Liver (tissue), 9 donors: ENCODE results near the gene RPGRIP1. TPM values are rescaled to one million over a fixed set of nuclear protein-coding genes. Genes with fewer than 3 reads are reported as not detected.

ENCODE experiments used
- DNase-seq: peaks from one replicate; pipeline ENCODE4 v3.0.0-alpha.2; 2017; ENCODE audit warnings: low spot score
- H3K27ac ChIP-seq, 2 donors: one replicate each; pipeline ENCODE4 v1.7.0; 2013; ENCODE audit warnings: inconsistent platforms in 2 of 2, low read length in 2 of 2, control low read depth in 1 of 2, low read depth in 1 of 2, mild to moderate bottlenecking in 1 of 2
- H3K27me3 ChIP-seq, 4 donors: one replicate each; pipeline versions ENCODE4 v1.6.1 to v1.7.0; 2013; ENCODE audit warnings: low read length in 3 of 4, inconsistent platforms in 1 of 4, mild to moderate bottlenecking in 1 of 4, moderate library complexity in 1 of 4; ENCODE audit not compliant: control insufficient read depth in 4 of 4, insufficient read depth in 4 of 4
- H3K36me3 ChIP-seq, 4 donors: one replicate each; pipeline versions ENCODE4 v1.6.1 to v1.7.0; 2013; ENCODE audit warnings: low read length in 3 of 4, mild to moderate bottlenecking in 3 of 4, low read depth in 1 of 4, moderate library complexity in 1 of 4; ENCODE audit not compliant: control insufficient read depth in 4 of 4, insufficient read depth in 3 of 4
- H3K4me1 ChIP-seq, 4 donors: one replicate each; pipeline versions ENCODE4 v1.6.1 to v1.7.0; 2013; ENCODE audit warnings: low read length in 3 of 4, mild to moderate bottlenecking in 3 of 4, moderate library complexity in 1 of 4; ENCODE audit not compliant: control insufficient read depth in 4 of 4, insufficient read depth in 4 of 4
- H3K4me3 ChIP-seq, 3 donors: one replicate each; pipeline versions ENCODE4 v1.6.1 to v1.7.0; 2013; ENCODE audit warnings: low read length in 3 of 3, control low read depth in 1 of 3, low read depth in 1 of 3, mild to moderate bottlenecking in 1 of 3
- H3K9ac ChIP-seq, 2 donors: one replicate each; pipeline ENCODE4 v1.7.0; 2013; ENCODE audit warnings: low read length in 2 of 2, mild to moderate bottlenecking in 2 of 2, moderate library complexity in 2 of 2, control low read depth in 1 of 2, low read depth in 1 of 2
- H3K9me3 ChIP-seq, 4 donors: one replicate each; pipeline versions ENCODE4 v1.6.1 to v1.7.0; 2013; ENCODE audit warnings: low read length in 3 of 4; ENCODE audit not compliant: control insufficient read depth in 4 of 4
- EGR1 ChIP-seq, 2 donors: IDR thresholded peaks; 2 replicates each; pipeline ENCODE4 v1.6.1; 2016 to 2018; ENCODE audit warnings: antibody characterized with exemption in 2 of 2, low read depth in 2 of 2
- FOXA1 ChIP-seq: IDR thresholded peaks from 2 replicates; pipeline ENCODE4 v1.6.1; 2016; ENCODE audit warnings: antibody characterized with exemption
- FOXA2 ChIP-seq: IDR thresholded peaks from 2 replicates; pipeline ENCODE4 v1.6.1; 2016; ENCODE audit warnings: antibody characterized with exemption
- GABPA ChIP-seq, 2 donors: IDR thresholded peaks in 1 of 2; conservative IDR thresholded peaks in 1 of 2; 2 replicates each; pipeline ENCODE4 v1.6.1; 2016; ENCODE audit warnings: antibody characterized with exemption in 2 of 2, mild to moderate bottlenecking in 1 of 2, moderate library complexity in 1 of 2
- HNF4A ChIP-seq, 2 donors: conservative IDR thresholded peaks; 2 replicates each; pipeline ENCODE4 v1.6.1; 2016; ENCODE audit warnings: antibody characterized with exemption in 2 of 2, mild to moderate bottlenecking in 2 of 2
- JUND ChIP-seq, 2 donors: IDR thresholded peaks; 2 replicates each; pipeline ENCODE4 v1.6.1; 2016; ENCODE audit warnings: antibody characterized with exemption in 2 of 2
- MAX ChIP-seq: IDR thresholded peaks from 2 replicates; pipeline ENCODE4 v1.6.1; 2016; ENCODE audit warnings: antibody characterized with exemption
- NR2F2 ChIP-seq: IDR thresholded peaks from 2 replicates; pipeline ENCODE4 v1.6.1; 2016; ENCODE audit warnings: antibody characterized with exemption
- RAD21 ChIP-seq, 2 donors: IDR thresholded peaks; 2 replicates each; pipeline ENCODE4 v1.6.1; 2016; ENCODE audit warnings: antibody characterized with exemption in 2 of 2, mild to moderate bottlenecking in 2 of 2
- RXRA ChIP-seq, 2 donors: IDR thresholded peaks; 2 replicates each; pipeline ENCODE4 v1.6.1; 2017 to 2018; ENCODE audit warnings: antibody characterized with exemption in 2 of 2, mild to moderate bottlenecking in 1 of 2
- SP1 ChIP-seq: IDR thresholded peaks from 2 replicates; pipeline ENCODE4 v1.6.1; 2018; ENCODE audit warnings: antibody characterized with exemption, mild to moderate bottlenecking
- TAF1 ChIP-seq: conservative IDR thresholded peaks from 2 replicates; pipeline ENCODE4 v1.6.1; 2016; ENCODE audit warnings: antibody characterized with exemption, mild to moderate bottlenecking
- YY1 ChIP-seq: IDR thresholded peaks from 2 replicates; pipeline ENCODE4 v1.6.1; 2016; ENCODE audit warnings: antibody characterized with exemption, mild to moderate bottlenecking
- ZBTB33 ChIP-seq: IDR thresholded peaks from 2 replicates; pipeline ENCODE4 v1.6.1; 2016; ENCODE audit warnings: antibody characterized with exemption
- WGBS: extraction: QIAGEN DNeasy Blood & Tissue Kit; methylation state at CpG from one replicate; pipeline ENCODE4 v1.1.7; 2013; 5-methylcytosine and 5-hydroxymethylcytosine counted together
- polyA plus RNA-seq, 2 donors: library from polyadenylated mRNA; stranded (reverse) in 1 of 2; unstranded in 1 of 2; fragments of 200-250 nt in 1 of 2; fragments of >200 nt in 1 of 2; fragmentation: Nextera tagmentation in 1 of 2; extraction: Ambion mirVana in 1 of 2; gene quantifications; one replicate each; pipeline versions ENCODE4 v1.2.1 to v1.2.3, GENCODE V29; 2013 to 2015
- total RNA-seq, 2 donors: library from RNA; depleted of rRNA; stranded (reverse); fragments of >200 nt; gene quantifications; one replicate each; pipeline ENCODE4 v1.2.3, GENCODE V29; 2014
- TF ChIP-seq, protein P1 (sequence below): fragments of 150-350 bp; IDR thresholded peaks from 2 replicates; pipeline ENCODE4 v1.5.1; 2017; ENCODE audit warnings: improper control_type of control experiment, low read depth, low read length; ENCODE audit not compliant: missing input control
- donor health status: healthy.
- donor health status: healthy.
- donor health status: healthy.
- donor health status: healthy.
- donor health status: healthy.

The RPGRIP1 gene
- total and polyA plus RNA-seq, 4 donors: 0.27 to 1.3 (median 0.40) TPM

DNA sequence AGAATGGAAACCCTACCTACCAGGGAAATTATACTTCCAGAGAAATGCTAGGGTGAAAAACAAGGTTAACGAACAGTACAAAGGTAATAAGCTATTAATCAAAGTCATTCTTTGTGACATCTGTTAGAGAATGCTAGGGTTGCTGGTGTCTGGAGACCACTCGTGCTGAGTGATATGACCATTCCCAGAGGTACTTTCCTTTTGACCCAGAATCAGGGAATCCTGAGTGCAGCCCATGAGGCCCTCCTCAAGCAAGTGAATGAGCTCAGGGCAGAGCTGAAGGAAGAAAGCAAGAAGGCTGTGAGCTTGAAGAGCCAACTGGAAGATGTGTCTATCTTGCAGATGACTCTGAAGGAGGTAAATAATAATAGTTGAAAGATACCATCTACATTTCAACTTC is 31.7 kb downstream of the RPGRIP1 start:
- WGBS: 87% methylated on average over 2 of the region's 2 CpGs
- no peak overlapping the region for H3K27ac ChIP-seq
- TF ChIP-seq GABPA (IDR thresholded peaks at IDR 0.05 in 1 of 2, conservative IDR thresholded peaks at IDR 0.05 in 1 of 2): no peak
- TF ChIP-seq YY1: no peak
- TF ChIP-seq HNF4A (conservative IDR thresholded peaks at IDR 0.05): no peak
- no peak for TF ChIP-seq ZBTB33
- no peak for TF ChIP-seq FOXA1
- no peak for TF ChIP-seq RAD21 (IDR thresholded peaks at IDR 0.05)
- no peak for TF ChIP-seq JUND (IDR thresholded peaks at IDR 0.05)
- no peak for TF ChIP-seq EGR1 (IDR thresholded peaks at IDR 0.05; ENCODE audit: low read depth in 2 of 2)
- TF ChIP-seq RXRA (IDR thresholded peaks at IDR 0.05): no peak
- no peak for TF ChIP-seq TAF1
- TF ChIP-seq MAX: no peak
- TF ChIP-seq, protein P1, sequence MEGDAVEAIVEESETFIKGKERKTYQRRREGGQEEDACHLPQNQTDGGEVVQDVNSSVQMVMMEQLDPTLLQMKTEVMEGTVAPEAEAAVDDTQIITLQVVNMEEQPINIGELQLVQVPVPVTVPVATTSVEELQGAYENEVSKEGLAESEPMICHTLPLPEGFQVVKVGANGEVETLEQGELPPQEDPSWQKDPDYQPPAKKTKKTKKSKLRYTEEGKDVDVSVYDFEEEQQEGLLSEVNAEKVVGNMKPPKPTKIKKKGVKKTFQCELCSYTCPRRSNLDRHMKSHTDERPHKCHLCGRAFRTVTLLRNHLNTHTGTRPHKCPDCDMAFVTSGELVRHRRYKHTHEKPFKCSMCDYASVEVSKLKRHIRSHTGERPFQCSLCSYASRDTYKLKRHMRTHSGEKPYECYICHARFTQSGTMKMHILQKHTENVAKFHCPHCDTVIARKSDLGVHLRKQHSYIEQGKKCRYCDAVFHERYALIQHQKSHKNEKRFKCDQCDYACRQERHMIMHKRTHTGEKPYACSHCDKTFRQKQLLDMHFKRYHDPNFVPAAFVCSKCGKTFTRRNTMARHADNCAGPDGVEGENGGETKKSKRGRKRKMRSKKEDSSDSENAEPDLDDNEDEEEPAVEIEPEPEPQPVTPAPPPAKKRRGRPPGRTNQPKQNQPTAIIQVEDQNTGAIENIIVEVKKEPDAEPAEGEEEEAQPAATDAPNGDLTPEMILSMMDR: no peak
- no peak overlapping the region for H3K9ac ChIP-seq
- H3K36me3 ChIP-seq: no peaks in the 10 kb centered on the region
- H3K27me3 ChIP-seq: no peaks in the 10 kb centered on the region
- peaks cover 0 to 11% (median 7%) of the 10 kb centered on the region in 4 donors for H3K4me1 ChIP-seq
- H3K4me3 ChIP-seq: no peak overlapping the region
- no peak for DNase-seq
- H3K9me3 ChIP-seq: no peaks in the 10 kb centered on the region

DNA sequence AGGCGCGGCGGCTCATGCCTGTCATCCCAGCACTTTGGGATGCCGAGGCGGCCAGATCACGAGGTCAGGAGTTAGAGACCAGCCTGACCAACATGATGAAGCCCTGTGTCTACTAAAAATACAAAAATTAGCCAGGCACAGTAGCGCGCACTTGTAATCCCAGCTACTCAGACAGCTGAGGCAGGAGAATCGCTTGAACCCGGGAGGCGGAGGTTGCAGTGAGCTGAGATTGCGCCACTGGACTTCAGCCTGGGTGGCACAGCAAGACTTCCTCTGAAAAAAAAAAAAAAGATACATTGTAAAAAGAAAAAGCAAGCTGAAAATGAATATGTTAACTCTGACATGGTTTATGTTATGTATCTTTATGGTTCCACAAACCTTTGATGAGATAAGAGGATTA is 33.6 kb downstream of the RPGRIP1 start:
- 74% methylated on average over 12 of the region's 12 CpGs for WGBS
- TF ChIP-seq HNF4A (conservative IDR thresholded peaks at IDR 0.05) (peak; percentile 22 to 41), NR2F2 (no peak)
- H3K36me3 ChIP-seq: no peaks in the 10 kb centered on the region

DNA sequence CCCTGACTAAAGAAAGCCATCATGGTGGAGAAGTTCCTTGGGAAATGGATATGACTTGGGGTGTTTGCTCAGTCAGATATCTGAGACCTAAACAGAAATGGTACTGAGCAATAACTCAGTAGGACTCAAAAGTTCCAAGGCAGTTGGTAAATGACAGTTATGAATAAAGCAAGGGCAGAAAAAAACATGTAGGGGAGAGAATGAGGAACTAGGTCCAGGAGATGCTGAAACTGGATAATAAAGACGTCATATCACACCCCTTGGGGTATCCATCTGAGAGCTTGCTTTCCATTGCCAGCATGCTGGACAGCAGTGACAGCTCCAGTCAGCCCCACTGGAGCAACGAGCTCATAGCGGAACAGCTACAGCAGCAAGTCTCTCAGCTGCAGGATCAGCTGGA is 37.5 kb downstream of the RPGRIP1 start:
- no peak overlapping the region for H3K4me3 ChIP-seq
- no peak overlapping the region for H3K9ac ChIP-seq
- DNase-seq: no peak
- WGBS: 70% methylated on average over 3 of the region's 3 CpGs
- H3K4me1 ChIP-seq: no peaks in the 10 kb centered on the region
- no peaks in the 10 kb centered on the region for H3K9me3 ChIP-seq
- H3K27ac ChIP-seq: no peak overlapping the region
- no peaks in the 10 kb centered on the region for H3K36me3 ChIP-seq
- TF ChIP-seq JUND (IDR thresholded peaks at IDR 0.05) (no peak), MAX (no peak), RXRA (IDR thresholded peaks at IDR 0.05) (no peak), FOXA2 (no peak), EGR1 (IDR thresholded peaks at IDR 0.05; ENCODE audit: low read depth in 2 of 2) (no peak), ZBTB33 (no peak), SP1 (no peak), TAF1 (no peak), FOXA1 (no peak)
- TF ChIP-seq, protein P1: no peak
- no peaks in the 10 kb centered on the region for H3K27me3 ChIP-seq

More for the DNA sequence above, 33.6 kb downstream of the RPGRIP1 start:
- no peak overlapping the region for H3K27ac ChIP-seq
- no peaks in the 10 kb centered on the region for H3K27me3 ChIP-seq
- H3K4me1 ChIP-seq: no peaks in the 10 kb centered on the region
- no peak overlapping the region for H3K9ac ChIP-seq
- no peaks in the 10 kb centered on the region for H3K9me3 ChIP-seq
- no peak overlapping the region for H3K4me3 ChIP-seq
- DNase-seq: no peak
